SH-SY5Y (cell line): Measurements from ENCODE around the gene DCAF16.

Experiments used
- GATA2 ChIP-seq: IDR thresholded peaks from 2 replicates; pipeline ENCODE4 v1.6.1; 2011; ENCODE audit warnings: mild to moderate bottlenecking, low read depth, low read length
- GATA3 ChIP-seq: IDR thresholded peaks from 2 replicates; pipeline ENCODE4 v1.6.1; 2011; ENCODE audit warnings: low read depth, mild to moderate bottlenecking, low read length, moderate library complexity

DNA sequence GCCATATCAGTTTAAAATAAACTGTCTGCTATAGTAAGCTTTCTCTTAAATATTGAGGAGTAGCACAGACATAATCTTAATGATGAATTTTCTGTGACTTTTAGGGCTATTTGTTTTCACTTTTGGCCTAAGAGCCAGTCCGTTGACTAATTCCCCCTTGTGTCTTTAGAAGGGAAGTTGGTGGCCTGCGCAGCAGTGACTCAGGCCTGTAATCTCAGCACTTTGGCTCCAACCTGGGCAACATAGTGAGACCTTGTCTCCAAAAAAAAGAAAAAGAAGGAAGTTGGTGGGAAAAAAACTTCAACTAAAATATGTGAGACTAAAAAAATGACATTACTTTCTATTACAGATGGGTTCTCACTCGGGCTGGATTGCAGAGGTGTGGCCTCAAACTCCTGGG lies 3.6 kb upstream of the DCAF16 start:
- TF ChIP-seq GATA3 = no peak
- no peak for TF ChIP-seq GATA2
